CD14-positive monocyte (primary cell): ENCODE measurements around the gene EMILIN1. TPM values are rescaled to one million over a fixed set of nuclear protein-coding genes. Genes with fewer than 3 reads are reported as not detected.

Source experiments
- DNase-seq, 3 donors: peaks; one replicate each; pipeline ENCODE4 v3.0.0-alpha.2; 2011 to 2022
- H2AFZ ChIP-seq: 2 replicates; pipeline ENCODE4 v1.6.0; 2012; ENCODE audit warnings: mild to moderate bottlenecking, low read depth, low read length, inconsistent platforms; ENCODE audit not compliant: insufficient read depth, poor library complexity, severe bottlenecking
- H3K27ac ChIP-seq, 2 donors: 1 replicate in 1 of 2; 2 replicates in 1 of 2; pipeline ENCODE4 v1.5.1; 2012 to 2013; ENCODE audit warnings: low read length in 2 of 2, control low read depth in 1 of 2, inconsistent platforms in 1 of 2, low read depth in 1 of 2, mild to moderate bottlenecking in 1 of 2
- H3K27me3 ChIP-seq, 2 donors: one replicate each; pipeline versions ENCODE4 v1.6.0 to v1.6.1; 2011 to 2013; ENCODE audit warnings: low read length in 2 of 2; ENCODE audit not compliant: control insufficient read depth in 2 of 2, insufficient read depth in 2 of 2
- H3K36me3 ChIP-seq, 2 donors: replicated peaks in 1 of 2; 1 replicate in 1 of 2; 2 replicates in 1 of 2; pipeline versions ENCODE4 v1.5.1 to v1.6.1; 2012 to 2013; ENCODE audit warnings: low read length in 2 of 2, control low read depth in 1 of 2, inconsistent platforms in 1 of 2, mild to moderate bottlenecking in 1 of 2; ENCODE audit not compliant: insufficient read depth in 2 of 2, control insufficient read depth in 1 of 2
- H3K4me1 ChIP-seq, 2 donors: 1 replicate in 1 of 2; 2 replicates in 1 of 2; pipeline versions ENCODE4 v1.5.1 to v1.6.1; 2012 to 2013; ENCODE audit warnings: low read length in 2 of 2, control low read depth in 1 of 2, inconsistent platforms in 1 of 2, mild to moderate bottlenecking in 1 of 2, moderate library complexity in 1 of 2; ENCODE audit not compliant: insufficient read depth in 2 of 2, control insufficient read depth in 1 of 2
- H3K4me2 ChIP-seq: replicated peaks from 2 replicates; pipeline ENCODE3; 2012; ENCODE audit warnings: low read length, moderate library complexity, mild to moderate bottlenecking; ENCODE audit not compliant: poor library complexity, severe bottlenecking; ENCODE audit errors: extremely low read depth
- H3K4me3 ChIP-seq, 3 experiments: fragments of 200-600 bp in 1 of 3; sonication (generic) in 1 of 3; replicated peaks in 1 of 3; 1 replicate in 2 of 3; 2 replicates in 1 of 3; pipeline ENCODE4 v1.5.1; 2011 to 2013; ENCODE audit warnings: low read length in 3 of 3, mild to moderate bottlenecking in 3 of 3, control low read depth in 2 of 3, low read depth in 2 of 3, inconsistent platforms in 1 of 3, moderate library complexity in 1 of 3
- H3K79me2 ChIP-seq: 2 replicates; pipeline ENCODE4 v1.6.0; 2012; ENCODE audit warnings: mild to moderate bottlenecking, control low read depth, inconsistent platforms, low read length, moderate library complexity; ENCODE audit not compliant: insufficient read depth
- H3K9ac ChIP-seq: 2 replicates; pipeline ENCODE4 v1.6.0; 2017; ENCODE audit warnings: low read length, mild to moderate bottlenecking; ENCODE audit not compliant: insufficient read depth, poor library complexity, severe bottlenecking
- H3K9me3 ChIP-seq, 2 donors: replicated peaks in 1 of 2; 1 replicate in 1 of 2; 2 replicates in 1 of 2; pipeline versions ENCODE4 v1.5.1 to v1.6.1; 2012 to 2013; ENCODE audit warnings: low read length in 2 of 2, control low read depth in 1 of 2; ENCODE audit not compliant: control insufficient read depth in 1 of 2, insufficient read depth in 1 of 2
- H4K20me1 ChIP-seq: 2 replicates; pipeline ENCODE4 v1.6.0; 2012; ENCODE audit warnings: mild to moderate bottlenecking, low read length, control low read depth, moderate library complexity; ENCODE audit not compliant: insufficient read depth
- H3K27ac Mint-ChIP-seq, 7 donors: one replicate each; pipeline ENCODE4 v1.8.0; 2020; ENCODE audit warnings: mild to moderate bottlenecking in 7 of 7, mixed read lengths in 7 of 7, moderate library complexity in 6 of 7, inconsistent platforms in 2 of 7
- H3K27me3 Mint-ChIP-seq, 3 donors: one replicate each; pipeline ENCODE4 v1.8.0; 2021 to 2022; ENCODE audit warnings: low read depth in 3 of 3, mild to moderate bottlenecking in 3 of 3, mixed read lengths in 3 of 3, moderate library complexity in 3 of 3, inconsistent platforms in 1 of 3
- H3K36me3 Mint-ChIP-seq, 2 donors: one replicate each; pipeline ENCODE4 v1.8.0; 2020; ENCODE audit warnings: mixed read lengths in 2 of 2, inconsistent platforms in 1 of 2, mild to moderate bottlenecking in 1 of 2
- H3K4me1 Mint-ChIP-seq: one replicate; pipeline ENCODE4 v1.8.0; 2020; ENCODE audit warnings: mild to moderate bottlenecking, mixed read lengths
- H3K4me3 Mint-ChIP-seq, 2 donors: one replicate each; pipeline ENCODE4 v1.8.0; 2020; ENCODE audit warnings: mild to moderate bottlenecking in 2 of 2, mixed read lengths in 2 of 2, moderate library complexity in 1 of 2
- H3K9me3 Mint-ChIP-seq, 7 donors: one replicate each; pipeline ENCODE4 v1.8.0; 2020 to 2022; ENCODE audit warnings: mixed read lengths in 7 of 7, mild to moderate bottlenecking in 6 of 7, moderate library complexity in 6 of 7, inconsistent platforms in 2 of 7
- CTCF ChIP-seq: fragments of 200-600 bp; IDR thresholded peaks from one replicate; pipeline ENCODE4 v1.8.0; 2022; ENCODE audit warnings: antibody characterized with exemption, mild to moderate bottlenecking
- WGBS: methylation state at CpG from one replicate; pipeline ENCODE4 v1.1.5; 2013; ENCODE audit warnings: missing lambda C conversion rate; ENCODE audit not compliant: insufficient coverage; 5-methylcytosine and 5-hydroxymethylcytosine counted together
- intact Hi-C, 2 donors: fragments of 100-400 bp; cut with micrococcal nuclease; formaldehyde crosslinking; loops; one replicate each; pipeline versions ENCODE4 v1.15.0 to v1.15.1; 2023
- polyA plus RNA-seq, 3 donors: library from polyadenylated mRNA; depleted of rRNA in 1 of 3; unstranded in 2 of 3; stranded (reverse) in 1 of 3; fragments of 300-500 nt in 2 of 3; fragments of >200 nt in 1 of 3; fragmentation: Illumina TruSeq in 2 of 3; gene quantifications; 1 replicate in 2 of 3; 2 replicates in 1 of 3; pipeline ENCODE4 v1.2.3, GENCODE V29; 2012 to 2021

Gene EMILIN1
- polyA plus RNA-seq, 3 donors: 0.43 to 1.0 (median 0.44) TPM

DNA sequence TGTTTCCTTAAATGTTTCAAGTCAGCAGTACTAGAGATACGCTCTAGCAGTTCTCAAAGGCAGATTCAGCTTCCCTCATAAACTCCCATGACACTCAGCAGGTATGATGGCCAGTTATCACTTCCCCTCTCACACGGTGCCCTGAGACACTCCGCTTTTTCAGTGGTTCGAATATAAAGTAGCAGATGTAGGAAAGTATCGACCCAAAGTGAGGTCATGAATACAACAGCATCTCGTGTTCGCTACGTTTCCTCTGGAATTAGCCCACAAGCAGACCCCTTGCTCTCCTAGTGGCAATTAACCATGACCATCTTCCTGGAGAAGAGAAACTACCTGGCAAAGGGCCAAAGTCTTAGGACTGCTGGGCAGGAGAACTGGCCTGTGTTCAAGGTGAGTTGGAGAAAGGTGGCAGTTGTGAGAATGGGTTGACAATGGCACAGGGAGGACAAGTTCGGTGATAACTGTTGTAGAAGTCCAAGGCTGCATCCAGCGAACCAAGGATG lies 36.2 kb upstream of the EMILIN1 start:
- Mint-ChIP-seq H3K27me3 (no peaks in the 10 kb centered on the region), H3K4me1 (no peaks in the 10 kb centered on the region), H3K27ac (peak overlapping the region in 1 of 7 donors; percentile 55), H3K36me3 (peaks cover 53 to 59% of the 10 kb centered on the region in 2 donors), H3K4me3 (no peak overlapping the region), H3K9me3 (no peaks in the 10 kb centered on the region)
- no peaks in the 10 kb centered on the region for H3K79me2 ChIP-seq
- intact Hi-C loops: no loop called here
- H3K4me1 ChIP-seq: no peaks in the 10 kb centered on the region
- H3K9ac ChIP-seq: no peak overlapping the region
- no peak overlapping the region for H3K4me2 ChIP-seq
- H3K36me3 ChIP-seq: peaks cover 51 to 61% of the 10 kb centered on the region in 2 donors
- H3K27me3 ChIP-seq: no peaks in the 10 kb centered on the region
- 100% methylated on average over 2 of the region's 10 CpGs for WGBS
- H3K9me3 ChIP-seq: no peaks in the 10 kb centered on the region
- TF ChIP-seq CTCF: no peak
- no peak overlapping the region for H3K4me3 ChIP-seq
- DNase-seq: no peak
- no peak overlapping the region for H2AFZ ChIP-seq
- peak overlapping the region in 1 of 2 donors; percentile 3 for H3K27ac ChIP-seq
- no peaks in the 10 kb centered on the region for H4K20me1 ChIP-seq

- no peak overlapping the region for H2AFZ ChIP-seq
- H3K27ac Mint-ChIP-seq: no peak overlapping the region
- H3K9me3 ChIP-seq: no peaks in the 10 kb centered on the region
- H3K36me3 Mint-ChIP-seq: peaks cover 44 to 50% of the 10 kb centered on the region in 2 donors
- intact Hi-C loops: no loop called here
- no peaks in the 10 kb centered on the region for H3K4me1 ChIP-seq
- H3K27me3 ChIP-seq: no peaks in the 10 kb centered on the region
- no peak overlapping the region for H3K4me2 ChIP-seq
- no peak overlapping the region for H3K4me3 Mint-ChIP-seq
- H3K27me3 Mint-ChIP-seq: no peaks in the 10 kb centered on the region
- H3K36me3 ChIP-seq: peaks cover 42 to 52% of the 10 kb centered on the region in 2 donors
- H4K20me1 ChIP-seq: no peaks in the 10 kb centered on the region
- no peaks in the 10 kb centered on the region for H3K79me2 ChIP-seq
- no peaks in the 10 kb centered on the region for H3K9me3 Mint-ChIP-seq
- H3K4me3 ChIP-seq: no peak overlapping the region
- H3K9ac ChIP-seq: no peak overlapping the region
- H3K4me1 Mint-ChIP-seq: no peaks in the 10 kb centered on the region
- WGBS: 93% methylated on average over 3 of the region's 7 CpGs
- DNase-seq: no peak
- TF ChIP-seq CTCF: no peak
- no peak overlapping the region for H3K27ac ChIP-seq
Observed at GRCh38 chr2:27042985-27043634, 35.3 kb upstream of the EMILIN1 start.
